Loucy (cell line): ENCODE results near the gene NCAPD3.

Experiments
- H2AFZ ChIP-seq: fragments of 200-600 bp; sonication (generic); 2 replicates; pipeline ENCODE4 v1.6.0; 2016; ENCODE audit warnings: antibody characterized with exemption, mild to moderate bottlenecking, low read length, moderate library complexity
- H3F3A ChIP-seq: fragments of 200-600 bp; 2 replicates; pipeline ENCODE4 v1.6.0; 2016; ENCODE audit warnings: antibody characterized with exemption, low read depth, mild to moderate bottlenecking
- H3K27me3 ChIP-seq: fragments of 200-600 bp; sonication (generic); 2 replicates; pipeline ENCODE4 v1.6.1; 2014; ENCODE audit warnings: low read length, mild to moderate bottlenecking; ENCODE audit not compliant: insufficient read depth, poor library complexity, severe bottlenecking
- H3K36me3 ChIP-seq: fragments of 200-600 bp; sonication (generic); 2 replicates; pipeline ENCODE4 v1.6.1; 2016; ENCODE audit warnings: low read length; ENCODE audit not compliant: insufficient read depth
- H3K4me1 ChIP-seq: fragments of 200-600 bp; sonication (generic); 2 replicates; pipeline ENCODE4 v1.5.1; 2014; ENCODE audit warnings: low read length, mild to moderate bottlenecking; ENCODE audit not compliant: insufficient read depth, poor library complexity, severe bottlenecking
- H3K4me2 ChIP-seq: fragments of 200-600 bp; sonication (generic); 2 replicates; pipeline ENCODE4 v1.6.0; 2014; ENCODE audit warnings: antibody characterized with exemption, low read length, low read depth, mild to moderate bottlenecking; ENCODE audit not compliant: poor library complexity, severe bottlenecking
- H3K4me3 ChIP-seq: fragments of 200-600 bp; sonication (generic); 2 replicates; pipeline ENCODE4 v1.5.1; 2014; ENCODE audit warnings: low read length, mild to moderate bottlenecking, mixed read lengths; ENCODE audit not compliant: poor library complexity, severe bottlenecking
- H3K79me2 ChIP-seq: fragments of 200-600 bp; sonication (generic); 2 replicates; pipeline ENCODE4 v1.6.1; 2014; ENCODE audit warnings: low read length; ENCODE audit not compliant: insufficient read depth
- H3K9ac ChIP-seq: fragments of 200-600 bp; sonication (generic); 2 replicates; pipeline ENCODE4 v1.6.0; 2014; ENCODE audit warnings: mild to moderate bottlenecking, low read depth, low read length, moderate library complexity; ENCODE audit not compliant: poor library complexity, severe bottlenecking
- H3K9me2 ChIP-seq: fragments of 200-600 bp; sonication (generic); replicated peaks from 2 replicates; pipeline ENCODE4 v1.6.1; 2016; ENCODE audit warnings: low read depth, low read length, mixed read lengths
- H3K9me3 ChIP-seq: fragments of 200-600 bp; sonication (generic); 2 replicates; pipeline ENCODE4 v1.6.1; 2014; ENCODE audit warnings: mild to moderate bottlenecking, antibody characterized with exemption, low read length, low read depth; ENCODE audit not compliant: insufficient read depth
- H4K20me1 ChIP-seq: fragments of 200-600 bp; sonication (generic); 2 replicates; pipeline ENCODE4 v1.6.0; 2014; ENCODE audit warnings: antibody characterized with exemption, low read length, mild to moderate bottlenecking; ENCODE audit not compliant: insufficient read depth, poor library complexity, severe bottlenecking
- EZH2phosphoT487 ChIP-seq: fragments of 200-600 bp; IDR thresholded peaks from 2 replicates; pipeline ENCODE4 v1.6.1; 2018; ENCODE audit warnings: antibody characterized with exemption, mild to moderate bottlenecking, moderate library complexity, borderline replicate concordance
- TF ChIP-seq, protein P1 (sequence below): fragments of 200-600 bp; sonication (generic); conservative IDR thresholded peaks from 2 replicates; pipeline ENCODE4 v1.5.1; 2014; ENCODE audit warnings: mild to moderate bottlenecking, antibody characterized with exemption, low read length

The NCAPD3 gene

DNA sequence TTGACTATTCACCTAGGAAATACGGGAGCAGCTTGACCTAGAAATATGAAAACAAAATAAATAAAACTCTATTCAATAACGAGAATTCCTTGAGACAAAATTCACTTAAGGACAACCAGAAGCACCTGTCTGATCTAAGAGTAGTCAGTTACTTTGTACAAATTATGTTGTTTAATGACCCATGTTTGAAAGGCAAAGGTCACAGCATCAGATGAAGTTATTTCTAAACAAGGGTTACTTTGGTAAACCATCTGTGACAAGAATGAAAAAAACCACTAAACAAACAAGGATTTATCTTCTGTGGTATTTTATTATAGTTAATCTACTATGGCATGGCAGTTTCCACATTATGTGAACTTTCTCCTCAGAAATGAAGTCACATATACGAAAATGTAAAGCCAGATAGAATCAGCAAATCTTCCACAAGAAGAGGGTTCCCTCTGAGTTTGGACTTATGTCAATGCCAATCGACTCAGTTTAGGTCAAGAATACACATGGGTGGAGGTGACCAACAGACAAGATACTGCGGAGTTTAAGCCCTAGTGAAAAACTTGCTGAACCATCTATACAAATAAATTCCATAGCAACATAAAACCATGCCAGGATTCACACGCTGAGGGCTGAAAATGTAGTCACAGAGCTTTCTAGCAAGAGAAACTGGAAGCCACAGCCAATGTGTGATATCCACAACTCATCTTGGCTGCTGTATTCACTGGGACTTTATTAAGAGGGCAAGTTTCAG lies 53.4 kb downstream of the NCAPD3 start:
- H2AFZ ChIP-seq = no peak overlapping the region
- no peaks in the 10 kb centered on the region for H3K9me3 ChIP-seq
- no peaks in the 10 kb centered on the region; the same call in 1 of the 2 replicates for H3F3A ChIP-seq
- H3K4me3 ChIP-seq = no peak overlapping the region
- no peaks in the 10 kb centered on the region for H4K20me1 ChIP-seq
- H3K27me3 ChIP-seq = no peaks in the 10 kb centered on the region
- no peaks in the 10 kb centered on the region for H3K79me2 ChIP-seq
- no peak overlapping the region for H3K9ac ChIP-seq
- H3K4me1 ChIP-seq = no peaks in the 10 kb centered on the region
- H3K9me2 ChIP-seq = no peaks in the 10 kb centered on the region
- H3K4me2 ChIP-seq = no peak overlapping the region
- peaks cover 77% of the 10 kb centered on the region; the same call in 1 of the 2 replicates for H3K36me3 ChIP-seq
- TF ChIP-seq, protein P1, sequence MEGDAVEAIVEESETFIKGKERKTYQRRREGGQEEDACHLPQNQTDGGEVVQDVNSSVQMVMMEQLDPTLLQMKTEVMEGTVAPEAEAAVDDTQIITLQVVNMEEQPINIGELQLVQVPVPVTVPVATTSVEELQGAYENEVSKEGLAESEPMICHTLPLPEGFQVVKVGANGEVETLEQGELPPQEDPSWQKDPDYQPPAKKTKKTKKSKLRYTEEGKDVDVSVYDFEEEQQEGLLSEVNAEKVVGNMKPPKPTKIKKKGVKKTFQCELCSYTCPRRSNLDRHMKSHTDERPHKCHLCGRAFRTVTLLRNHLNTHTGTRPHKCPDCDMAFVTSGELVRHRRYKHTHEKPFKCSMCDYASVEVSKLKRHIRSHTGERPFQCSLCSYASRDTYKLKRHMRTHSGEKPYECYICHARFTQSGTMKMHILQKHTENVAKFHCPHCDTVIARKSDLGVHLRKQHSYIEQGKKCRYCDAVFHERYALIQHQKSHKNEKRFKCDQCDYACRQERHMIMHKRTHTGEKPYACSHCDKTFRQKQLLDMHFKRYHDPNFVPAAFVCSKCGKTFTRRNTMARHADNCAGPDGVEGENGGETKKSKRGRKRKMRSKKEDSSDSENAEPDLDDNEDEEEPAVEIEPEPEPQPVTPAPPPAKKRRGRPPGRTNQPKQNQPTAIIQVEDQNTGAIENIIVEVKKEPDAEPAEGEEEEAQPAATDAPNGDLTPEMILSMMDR = no peak
- TF ChIP-seq EZH2phosphoT487 = no peak

DNA sequence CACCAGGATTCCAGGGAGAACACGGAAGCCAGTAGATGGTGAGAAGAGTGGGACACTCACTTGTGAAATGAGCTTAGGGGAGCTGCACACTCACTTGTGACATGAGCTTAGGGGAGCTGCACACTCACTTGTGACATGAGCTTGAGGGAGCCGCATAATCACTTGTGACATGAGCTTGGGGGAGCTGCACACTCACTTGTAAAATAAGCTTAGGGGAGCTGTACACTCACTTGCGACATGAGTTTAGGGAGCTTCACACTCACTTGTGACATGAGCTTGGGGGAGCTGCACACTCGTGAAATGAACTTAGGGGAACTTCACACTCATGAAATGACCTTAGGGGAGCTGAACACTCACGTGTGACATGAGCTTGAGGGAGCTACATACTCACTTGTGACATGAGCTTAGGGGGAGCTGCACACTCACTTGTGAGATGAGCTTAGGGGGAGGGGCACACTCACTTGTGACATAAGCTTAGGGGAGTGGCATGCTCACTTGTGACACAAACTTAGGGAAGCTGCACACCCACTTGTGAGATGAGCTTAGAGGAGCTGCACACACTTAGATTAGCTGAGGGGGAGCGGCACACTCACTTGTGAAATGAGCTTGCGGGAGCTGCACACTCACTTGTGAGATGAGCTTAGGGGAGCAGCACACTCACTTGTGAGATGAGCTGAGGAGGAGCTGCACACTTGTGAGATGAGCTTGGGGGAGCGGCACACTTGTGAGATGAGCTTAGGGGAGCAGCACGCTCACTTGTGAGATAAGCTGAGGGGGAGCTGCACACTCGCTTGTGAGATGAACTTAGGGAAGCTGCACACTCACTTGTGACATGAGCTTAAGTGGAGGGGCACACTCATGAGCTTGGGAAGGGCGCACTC lies 59.0 kb downstream of the NCAPD3 start:
- Histone ChIP-seq H3K9me3 (no peaks in the 10 kb centered on the region), H3F3A (no peaks in the 10 kb centered on the region; the same call in 1 of the 2 replicates), H3K4me1 (no peaks in the 10 kb centered on the region), H3K27me3 (no peaks in the 10 kb centered on the region), H3K79me2 (no peaks in the 10 kb centered on the region), H3K9ac (no peak overlapping the region), H3K36me3 (peaks cover 81% of the 10 kb centered on the region; the same call in 1 of the 2 replicates), H2AFZ (no peak overlapping the region), H3K9me2 (no peaks in the 10 kb centered on the region), H3K4me2 (no peak overlapping the region), H4K20me1 (no peaks in the 10 kb centered on the region), H3K4me3 (no peak overlapping the region)
- no peak for TF ChIP-seq EZH2phosphoT487
- TF ChIP-seq, protein P1 = no peak

DNA sequence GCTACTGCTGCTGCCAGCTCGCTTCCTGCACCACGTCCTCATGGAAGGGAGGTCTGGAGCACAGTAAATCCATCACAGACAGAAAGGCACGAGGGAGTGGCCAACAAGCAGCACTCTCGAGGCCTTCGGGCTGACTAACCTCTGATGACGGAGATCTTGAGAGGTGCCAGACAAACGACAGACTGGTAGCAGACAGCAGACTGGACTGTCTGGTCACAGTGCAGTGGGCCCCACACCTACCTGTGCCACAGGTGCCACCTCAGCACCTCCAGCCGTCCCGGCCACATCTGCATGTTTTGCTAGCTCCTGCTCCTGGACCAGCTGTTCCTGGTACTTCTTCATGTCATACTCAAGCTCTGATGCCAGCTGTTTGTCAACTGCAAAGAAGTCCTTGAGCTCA lies 64.1 kb downstream of the NCAPD3 start:
- Histone ChIP-seq H3K4me3 (no peak overlapping the region), H3K4me1 (no peaks in the 10 kb centered on the region), H3K9me2 (no peaks in the 10 kb centered on the region), H3K79me2 (no peaks in the 10 kb centered on the region), H2AFZ (no peak overlapping the region), H3K4me2 (no peak overlapping the region), H3K9ac (no peak overlapping the region), H3K9me3 (no peaks in the 10 kb centered on the region), H3F3A (no peaks in the 10 kb centered on the region), H3K36me3 (peaks cover 97% of the 10 kb centered on the region; the same call in 1 of the 2 replicates), H4K20me1 (no peaks in the 10 kb centered on the region), H3K27me3 (no peaks in the 10 kb centered on the region)
- TF ChIP-seq, protein P1 = no peak
- TF ChIP-seq EZH2phosphoT487 = no peak
